GM12878 (cell line): ENCODE measurements around the gene SPOP. TPM values are rescaled to one million over a fixed set of nuclear protein-coding genes. Genes with fewer than 3 reads are reported as not detected.
A peak's percentile ranks its signal among the peaks of the same experiment; 100 is the strongest.

Experiments
- BCL11A ChIP-seq: IDR thresholded peaks from 2 replicates; pipeline ENCODE4 v1.6.1; 2011; ENCODE audit warnings: low read depth, low read length
- BRCA1 ChIP-seq: IDR thresholded peaks from 2 replicates; pipeline ENCODE4 v1.6.1; 2011; ENCODE audit warnings: low read depth, low read length, improper control_type of control experiment
- CBFB ChIP-seq: IDR thresholded peaks from 2 replicates; pipeline ENCODE4 v1.6.1; 2016; ENCODE audit warnings: antibody characterized with exemption, low read depth
- CREB1 ChIP-seq: IDR thresholded peaks from 2 replicates; pipeline ENCODE4 v1.6.1; 2012; ENCODE audit warnings: low read depth, mild to moderate bottlenecking, inconsistent platforms
- CREM ChIP-seq: IDR thresholded peaks from 2 replicates; pipeline ENCODE4 v1.6.1; 2014; ENCODE audit warnings: antibody characterized with exemption, low read depth
- FOXK2 ChIP-seq: fragments of 450-650 bp; IDR thresholded peaks from 2 replicates; pipeline ENCODE4 v1.6.1; 2017; ENCODE audit warnings: mild to moderate bottlenecking, moderate library complexity
- GATAD2B ChIP-seq: fragments of 450-650 bp; conservative IDR thresholded peaks from 2 replicates; pipeline ENCODE4 v1.6.1; 2017; ENCODE audit warnings: low read depth, mild to moderate bottlenecking, moderate library complexity
- HDGF ChIP-seq: fragments of 450-650 bp; IDR thresholded peaks from 2 replicates; pipeline ENCODE4 v1.6.1; 2016; ENCODE audit warnings: antibody characterized with exemption
- KDM1A ChIP-seq: fragments of 200-600 bp; sonication (generic); IDR thresholded peaks from 2 replicates; pipeline ENCODE4 v1.6.1; 2016; ENCODE audit warnings: borderline replicate concordance
- LARP7 ChIP-seq: fragments of 450-650 bp; IDR thresholded peaks from 2 replicates; pipeline ENCODE4 v1.6.1; 2017; ENCODE audit warnings: mild to moderate bottlenecking
- MEF2B ChIP-seq: fragments of 450-650 bp; IDR thresholded peaks from 2 replicates; pipeline ENCODE4 v1.6.1; 2018; ENCODE audit warnings: mild to moderate bottlenecking, moderate library complexity; ENCODE audit not compliant: partially characterized antibody, poor library complexity, severe bottlenecking
- MTA3 ChIP-seq: IDR thresholded peaks from 2 replicates; pipeline ENCODE4 v1.6.1; 2012; ENCODE audit warnings: low read length, inconsistent platforms, borderline replicate concordance
- NFYB ChIP-seq: IDR thresholded peaks from 2 replicates; pipeline ENCODE4 v1.6.1; 2011; ENCODE audit warnings: low read depth, mild to moderate bottlenecking, low read length, improper control_type of control experiment, moderate library complexity; ENCODE audit not compliant: insufficient read depth
- PAX5 ChIP-seq: IDR thresholded peaks from 2 replicates; pipeline ENCODE4 v1.6.1; 2011; ENCODE audit warnings: low read depth, low read length, borderline replicate concordance
- PML ChIP-seq: IDR thresholded peaks from 2 replicates; pipeline ENCODE4 v1.6.1; 2012; ENCODE audit warnings: low read length, inconsistent platforms
- POLR2AphosphoS2 ChIP-seq: IDR thresholded peaks from 2 replicates; pipeline ENCODE4 v1.6.1; 2011; ENCODE audit warnings: low read depth, mild to moderate bottlenecking, low read length, improper control_type of control experiment, moderate library complexity
- POU2F2 ChIP-seq: IDR thresholded peaks from 3 replicates; pipeline ENCODE4 v1.6.1; 2011; ENCODE audit warnings: low read depth, mild to moderate bottlenecking, low read length, borderline replicate concordance
- SMAD5 ChIP-seq: IDR thresholded peaks from 2 replicates; pipeline ENCODE4 v1.6.1; 2016; ENCODE audit warnings: antibody characterized with exemption, low read depth
- SPI1 ChIP-seq: IDR thresholded peaks from 2 replicates; pipeline ENCODE4 v1.6.1; 2011; ENCODE audit warnings: low read depth, mild to moderate bottlenecking, low read length, moderate library complexity, borderline replicate concordance; ENCODE audit not compliant: insufficient read depth
- SUPT20H ChIP-seq: IDR thresholded peaks from 2 replicates; pipeline ENCODE4 v1.6.1; 2011; ENCODE audit warnings: low read depth, mild to moderate bottlenecking, low read length, moderate library complexity, borderline replicate concordance; ENCODE audit not compliant: control insufficient read depth
- TAF1 ChIP-seq: IDR thresholded peaks from 2 replicates; pipeline ENCODE4 v1.6.1; 2011; ENCODE audit warnings: mild to moderate bottlenecking, low read depth, low read length, borderline replicate concordance
- TCF7 ChIP-seq: IDR thresholded peaks from 2 replicates; pipeline ENCODE4 v1.6.1; 2014; ENCODE audit warnings: antibody characterized with exemption, borderline replicate concordance
- ZBED1 ChIP-seq: IDR thresholded peaks from 2 replicates; pipeline ENCODE4 v1.6.1; 2016; ENCODE audit warnings: borderline replicate concordance
- polyA plus RNA-seq, 11 experiments: library from polyadenylated mRNA; depleted of rRNA in 4 of 11; unstranded in 6 of 11; stranded (reverse) in 5 of 11; fragments of >200 nt; fragmentation: Nextera tagmentation in 4 of 11; fragmentation: Illumina TruSeq in 1 of 11; extraction: Ambion mirVana in 4 of 11; extraction: Trizol in 1 of 11; gene quantifications; 1 replicate in 1 of 11; 2 replicates in 10 of 11; pipeline versions ENCODE4 v1.2.1 to v1.2.3, GENCODE V29; 2011 to 2016; ENCODE audit warnings: inconsistent platforms in 2 of 11, missing spikeins in 2 of 11, low read depth in 1 of 11
- total RNA-seq, 4 experiments: library from RNA; depleted of rRNA in 3 of 4; stranded (reverse); fragments of >200 nt in 3 of 4; fragmentation: Illumina TruSeq in 1 of 4; extraction: Trizol in 1 of 4; gene quantifications; 2 replicates each; pipeline versions ENCODE4 v1.2.1 to v1.2.3, GENCODE V29; 2013 to 2021
- TF ChIP-seq, protein P1 (sequence below), 3 experiments: IDR thresholded peaks in 2 of 3; conservative IDR thresholded peaks in 1 of 3; 2 replicates each; pipeline ENCODE4 v1.5.1; 2011; ENCODE audit warnings: low read depth in 3 of 3, low read length in 3 of 3, mild to moderate bottlenecking in 3 of 3, control low read depth in 2 of 3, moderate library complexity in 2 of 3, inconsistent platforms in 1 of 3, mixed read lengths in 1 of 3; ENCODE audit not compliant: control insufficient read depth in 2 of 3, insufficient read depth in 1 of 3; ENCODE audit errors: extremely low read depth in 1 of 3
- TF ChIP-seq, protein P2 (sequence below): fragments of 450-650 bp; IDR thresholded peaks from 2 replicates; pipeline ENCODE4 v1.6.1; 2014; ENCODE audit warnings: mild to moderate bottlenecking
- TF ChIP-seq, protein P3 (sequence below): fragments of 450-650 bp; formaldehyde crosslinking; IDR thresholded peaks from 2 replicates; pipeline ENCODE4 v1.4.0; 2022; ENCODE audit warnings: mild to moderate bottlenecking, moderate library complexity

The SPOP gene
- total and polyA plus RNA-seq, 10 of the 15 experiments (the other 5 are each of a cell fraction or from before 2014, with no cell fraction given), result 35.1 to 80.4 (median 44.7) TPM

DNA sequence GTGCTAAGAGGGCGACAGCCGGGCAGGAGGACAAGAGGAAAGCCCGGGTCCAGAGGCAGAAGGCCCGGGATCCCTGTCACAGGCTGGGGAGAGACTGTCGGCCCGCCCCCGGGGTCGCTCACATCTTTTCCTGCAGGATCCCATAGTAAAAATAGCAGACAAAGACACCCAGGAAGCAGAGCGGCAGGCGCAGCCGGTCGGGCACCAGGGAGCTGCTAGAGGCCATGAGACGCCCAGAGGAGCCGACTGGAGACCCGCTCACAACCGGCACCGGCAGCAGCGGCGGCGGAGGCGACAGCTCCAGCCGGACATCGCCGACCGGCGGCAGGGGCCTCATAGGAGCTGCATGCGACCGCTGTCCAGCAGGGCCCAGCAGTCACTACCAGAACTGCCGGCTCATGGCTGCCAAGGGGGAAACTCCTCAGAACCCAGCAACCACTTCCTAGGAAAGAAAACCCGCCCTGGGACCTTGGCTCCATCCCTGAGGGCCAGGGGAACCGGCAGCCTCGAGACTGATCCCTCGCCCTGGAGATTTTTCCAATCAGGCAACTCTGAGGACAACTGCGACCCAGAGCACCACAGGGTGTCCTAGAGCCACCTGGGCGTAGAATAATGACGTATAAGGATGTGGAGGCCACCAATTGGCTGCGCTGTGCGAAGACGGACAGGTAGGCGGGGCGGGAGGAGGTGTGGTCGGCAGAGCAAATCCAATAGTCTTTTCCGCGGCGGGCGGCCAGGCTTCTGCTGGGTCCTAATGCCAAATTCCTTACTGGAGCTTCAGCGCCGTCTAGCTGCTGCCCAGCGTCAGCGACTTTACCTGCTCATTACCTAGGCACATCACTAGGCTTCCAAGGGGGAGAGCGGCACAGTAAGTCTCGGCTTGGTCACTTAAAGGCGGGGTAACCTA lies 30.0 kb upstream of the SPOP start, which contains the start of gene SLC35B1 (continued):
- TF ChIP-seq, protein P1, sequence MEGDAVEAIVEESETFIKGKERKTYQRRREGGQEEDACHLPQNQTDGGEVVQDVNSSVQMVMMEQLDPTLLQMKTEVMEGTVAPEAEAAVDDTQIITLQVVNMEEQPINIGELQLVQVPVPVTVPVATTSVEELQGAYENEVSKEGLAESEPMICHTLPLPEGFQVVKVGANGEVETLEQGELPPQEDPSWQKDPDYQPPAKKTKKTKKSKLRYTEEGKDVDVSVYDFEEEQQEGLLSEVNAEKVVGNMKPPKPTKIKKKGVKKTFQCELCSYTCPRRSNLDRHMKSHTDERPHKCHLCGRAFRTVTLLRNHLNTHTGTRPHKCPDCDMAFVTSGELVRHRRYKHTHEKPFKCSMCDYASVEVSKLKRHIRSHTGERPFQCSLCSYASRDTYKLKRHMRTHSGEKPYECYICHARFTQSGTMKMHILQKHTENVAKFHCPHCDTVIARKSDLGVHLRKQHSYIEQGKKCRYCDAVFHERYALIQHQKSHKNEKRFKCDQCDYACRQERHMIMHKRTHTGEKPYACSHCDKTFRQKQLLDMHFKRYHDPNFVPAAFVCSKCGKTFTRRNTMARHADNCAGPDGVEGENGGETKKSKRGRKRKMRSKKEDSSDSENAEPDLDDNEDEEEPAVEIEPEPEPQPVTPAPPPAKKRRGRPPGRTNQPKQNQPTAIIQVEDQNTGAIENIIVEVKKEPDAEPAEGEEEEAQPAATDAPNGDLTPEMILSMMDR (IDR thresholded peaks at IDR 0.05 in 2 of 3, conservative IDR thresholded peaks at IDR 0.05 in 1 of 3; ENCODE audit: control insufficient read depth in 2 of 3, extremely low read depth in 1 of 3, insufficient read depth in 1 of 3, low read depth in 3 of 3, low read length in 3 of 3), result peak; percentile 97 to 99 (median 98); a peak in 5 of 6 replicates
- TF ChIP-seq LARP7, result peak; percentile 87; the same call in 1 of the 2 replicates
- TF ChIP-seq MTA3, result no peak
- peak; percentile 99 for TF ChIP-seq CREB1
- peak; percentile 70 for TF ChIP-seq TAF1
- peak; percentile 39; the same call in 1 of the 2 replicates for TF ChIP-seq SMAD5
- TF ChIP-seq GATAD2B, result no peak
- no peak for TF ChIP-seq PAX5
- TF ChIP-seq CBFB, result peak; percentile 96
- peak; percentile 72; the same call in 1 of the 3 replicates for TF ChIP-seq POU2F2
- TF ChIP-seq BRCA1, result no peak
- TF ChIP-seq NFYB, result peak; percentile 87
- no peak for TF ChIP-seq BCL11A
- no peak for TF ChIP-seq KDM1A
- TF ChIP-seq CREM, result peak; percentile 99
- no peak for TF ChIP-seq ZBED1
- TF ChIP-seq SUPT20H, result no peak
- TF ChIP-seq PML, result peak; percentile 70; the same call in 1 of the 2 replicates
- TF ChIP-seq TCF7, result no peak
- peak; percentile 86 for TF ChIP-seq FOXK2
- TF ChIP-seq, protein P2, sequence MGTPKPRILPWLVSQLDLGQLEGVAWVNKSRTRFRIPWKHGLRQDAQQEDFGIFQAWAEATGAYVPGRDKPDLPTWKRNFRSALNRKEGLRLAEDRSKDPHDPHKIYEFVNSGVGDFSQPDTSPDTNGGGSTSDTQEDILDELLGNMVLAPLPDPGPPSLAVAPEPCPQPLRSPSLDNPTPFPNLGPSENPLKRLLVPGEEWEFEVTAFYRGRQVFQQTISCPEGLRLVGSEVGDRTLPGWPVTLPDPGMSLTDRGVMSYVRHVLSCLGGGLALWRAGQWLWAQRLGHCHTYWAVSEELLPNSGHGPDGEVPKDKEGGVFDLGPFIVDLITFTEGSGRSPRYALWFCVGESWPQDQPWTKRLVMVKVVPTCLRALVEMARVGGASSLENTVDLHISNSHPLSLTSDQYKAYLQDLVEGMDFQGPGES, result peak; percentile 67
- peak; percentile 94 for TF ChIP-seq POLR2AphosphoS2
- no peak; the same call in 1 of the 2 replicates for TF ChIP-seq HDGF
- peak; percentile 38 for TF ChIP-seq MEF2B
- TF ChIP-seq, protein P3, sequence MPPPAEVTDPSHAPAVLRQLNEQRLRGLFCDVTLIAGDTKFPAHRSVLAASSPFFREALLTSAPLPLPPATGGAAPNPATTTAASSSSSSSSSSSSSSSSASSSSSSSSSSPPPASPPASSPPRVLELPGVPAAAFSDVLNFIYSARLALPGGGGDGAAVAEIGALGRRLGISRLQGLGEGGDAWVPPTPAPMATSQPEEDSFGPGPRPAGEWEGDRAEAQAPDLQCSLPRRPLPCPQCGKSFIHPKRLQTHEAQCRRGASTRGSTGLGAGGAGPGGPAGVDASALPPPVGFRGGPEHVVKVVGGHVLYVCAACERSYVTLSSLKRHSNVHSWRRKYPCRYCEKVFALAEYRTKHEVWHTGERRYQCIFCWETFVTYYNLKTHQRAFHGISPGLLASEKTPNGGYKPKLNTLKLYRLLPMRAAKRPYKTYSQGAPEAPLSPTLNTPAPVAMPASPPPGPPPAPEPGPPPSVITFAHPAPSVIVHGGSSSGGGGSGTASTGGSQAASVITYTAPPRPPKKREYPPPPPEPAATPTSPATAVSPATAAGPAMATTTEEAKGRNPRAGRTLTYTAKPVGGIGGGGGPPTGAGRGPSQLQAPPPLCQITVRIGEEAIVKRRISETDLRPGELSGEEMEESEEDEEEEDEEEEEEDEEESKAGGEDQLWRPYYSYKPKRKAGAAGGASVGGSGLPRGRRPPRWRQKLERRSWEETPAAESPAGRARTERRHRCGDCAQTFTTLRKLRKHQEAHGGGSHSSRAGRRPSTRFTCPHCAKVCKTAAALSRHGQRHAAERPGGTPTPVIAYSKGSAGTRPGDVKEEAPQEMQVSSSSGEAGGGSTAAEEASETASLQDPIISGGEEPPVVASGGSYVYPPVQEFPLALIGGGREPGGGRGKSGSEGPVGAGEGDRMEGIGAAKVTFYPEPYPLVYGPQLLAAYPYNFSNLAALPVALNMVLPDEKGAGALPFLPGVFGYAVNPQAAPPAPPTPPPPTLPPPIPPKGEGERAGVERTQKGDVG (CRISPR knock-in tag), result no peak
- no peak for TF ChIP-seq SPI1
